Lung microvascular endothelial cell (primary cell): Measurements from ENCODE around the gene VSIG4. TPM values are rescaled to one million over a fixed set of nuclear protein-coding genes. Genes with fewer than 3 reads are reported as not detected.
"Not testable (repeated sequence)": the region's sequence is repeated elsewhere in the genome, so short reads cannot be mapped to it uniquely, and the experiment has no call there.

Experiments used
- DNase-seq, 2 donors: peaks; one replicate each; pipeline versions ENCODE4 v3.0.0 to v3.0.0-alpha.2; 2010; ENCODE audit warnings: low read depth in 2 of 2
- total RNA-seq: library from RNA; depleted of rRNA; stranded (reverse); fragments of >200 nt; gene quantifications from 2 replicates; pipeline ENCODE4 v1.2.1, GENCODE V29; 2014

VSIG4 gene
- not detected in 2 replicates for total RNA-seq

GRCh38 chrX:66039944-66040343 is at the start of gene VSIG4:
VSIG4 (minus strand) TSS chrX:66040080; CDS start chrX:66039998, 82 bp downstream.
- DNase-seq = no peak

- DNase-seq = no peak
Measured at GRCh38 chrX:66076801-66077200, 36.9 kb upstream of the VSIG4 start.

DNA sequence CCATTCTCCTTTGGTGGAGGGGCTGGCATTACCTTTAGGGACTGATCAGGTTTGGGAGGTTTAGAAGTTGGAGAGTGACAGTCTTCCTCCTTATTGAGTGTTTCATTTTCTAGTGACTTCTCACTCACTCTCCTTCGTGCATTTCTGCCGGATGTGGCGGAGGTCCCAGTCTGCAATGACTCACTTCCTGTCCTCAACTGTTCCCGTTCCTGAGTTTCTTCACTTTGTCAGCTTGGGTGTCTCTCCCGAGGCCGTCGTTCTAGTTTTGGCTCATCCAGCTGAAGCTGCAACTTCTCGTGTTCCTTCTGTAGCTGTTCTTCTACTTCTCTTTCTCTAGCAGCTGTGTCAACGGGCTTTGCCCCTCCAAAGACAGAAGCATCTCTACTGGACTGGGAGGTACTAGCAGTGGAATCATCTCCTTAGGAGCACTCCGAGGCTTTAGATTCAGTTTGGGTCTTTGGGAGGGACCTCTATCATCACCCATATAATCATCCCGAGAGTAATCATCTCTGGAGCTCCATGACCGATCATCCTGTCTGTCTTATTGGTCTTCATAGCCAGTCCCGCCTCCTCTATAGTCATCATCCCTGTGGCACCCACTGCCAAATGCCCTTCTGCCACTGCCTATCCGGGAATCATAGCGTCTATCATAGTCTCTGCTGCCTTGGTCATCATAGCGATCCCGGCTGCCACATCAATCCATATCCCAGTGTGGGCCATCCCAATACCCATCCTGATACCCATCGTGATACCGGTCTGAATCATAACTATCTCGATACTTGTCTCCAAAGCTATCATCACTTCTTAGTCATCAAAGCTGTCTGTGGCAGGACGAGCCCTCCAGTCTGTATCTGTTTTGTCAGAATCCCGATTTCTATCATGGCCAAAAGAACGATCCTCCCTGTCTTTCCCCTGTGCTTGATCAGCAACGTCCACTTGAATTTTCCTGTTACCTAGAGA is 35.3 kb upstream of the VSIG4 start:
- DNase-seq = no peak

GRCh38 chrX:66071126-66071525 is 31.2 kb upstream of the VSIG4 start:
- no peak for DNase-seq

DNA sequence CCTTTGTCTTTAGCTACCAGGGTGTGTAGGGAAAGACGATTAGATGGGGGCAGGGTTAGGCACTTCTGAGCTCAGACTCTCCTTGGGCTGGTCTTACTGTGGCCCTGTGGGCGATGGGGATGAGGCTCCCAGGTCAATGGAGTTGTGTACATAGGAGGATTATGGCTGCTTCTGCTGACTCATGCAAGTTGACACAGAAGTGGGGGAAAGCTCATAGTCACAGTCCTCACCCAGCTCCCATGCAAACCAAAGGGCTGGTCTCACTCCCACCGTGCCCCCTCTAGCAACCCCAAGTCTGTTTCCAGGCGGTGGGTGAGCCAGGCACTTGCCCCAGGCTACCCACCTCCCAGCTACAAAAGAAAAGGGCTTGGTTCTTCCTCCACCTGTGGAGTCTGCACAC is 24.4 kb upstream of the VSIG4 start:
- no peak for DNase-seq

GRCh38 chrX:66057019-66057418 is 17.1 kb upstream of the VSIG4 start:
- not testable (repeated sequence) for DNase-seq

DNA sequence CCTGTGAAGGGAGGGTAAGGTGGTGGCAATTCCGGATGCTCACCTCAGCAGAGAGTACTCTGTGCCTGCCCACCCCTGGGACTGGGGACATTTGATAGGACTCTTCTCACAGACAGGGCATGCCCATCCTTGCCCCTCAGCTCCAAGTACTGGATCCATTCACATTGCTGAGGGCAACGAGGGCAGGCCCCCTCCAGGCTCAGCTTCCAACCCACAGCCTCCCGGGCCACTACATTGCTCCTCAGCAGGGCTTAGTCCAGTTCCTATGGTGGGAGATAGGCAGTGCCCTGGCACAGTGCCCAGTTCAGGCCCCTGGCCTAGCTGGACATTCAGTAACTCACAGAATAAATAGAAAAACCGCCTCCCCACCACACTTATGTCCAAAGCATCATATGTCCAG is 15.1 kb upstream of the VSIG4 start:
- DNase-seq = no peak

DNA sequence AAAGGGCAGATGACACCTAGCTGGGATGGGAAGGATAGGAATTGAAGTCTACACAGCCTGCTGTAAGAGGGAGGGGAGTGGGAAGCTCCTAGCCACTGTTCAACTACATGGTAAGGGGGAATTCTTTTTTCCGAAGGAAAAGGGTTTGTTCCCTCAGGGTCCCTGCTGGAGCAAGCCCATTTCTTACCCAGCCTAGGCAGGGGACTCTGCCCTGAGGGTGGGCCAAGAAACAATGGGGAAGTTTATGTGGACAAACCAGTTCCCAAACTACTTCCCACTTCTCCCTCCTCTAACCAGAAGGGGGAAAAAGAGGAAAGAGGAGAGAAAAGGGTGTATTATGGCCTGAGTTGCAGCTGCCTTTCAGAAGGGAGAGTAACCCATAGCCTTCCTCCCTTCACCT is 13.5 kb upstream of the VSIG4 start:
- no peak for DNase-seq

GRCh38 chrX:66051980-66052379 is 12.1 kb upstream of the VSIG4 start:
- DNase-seq = no peak

DNA sequence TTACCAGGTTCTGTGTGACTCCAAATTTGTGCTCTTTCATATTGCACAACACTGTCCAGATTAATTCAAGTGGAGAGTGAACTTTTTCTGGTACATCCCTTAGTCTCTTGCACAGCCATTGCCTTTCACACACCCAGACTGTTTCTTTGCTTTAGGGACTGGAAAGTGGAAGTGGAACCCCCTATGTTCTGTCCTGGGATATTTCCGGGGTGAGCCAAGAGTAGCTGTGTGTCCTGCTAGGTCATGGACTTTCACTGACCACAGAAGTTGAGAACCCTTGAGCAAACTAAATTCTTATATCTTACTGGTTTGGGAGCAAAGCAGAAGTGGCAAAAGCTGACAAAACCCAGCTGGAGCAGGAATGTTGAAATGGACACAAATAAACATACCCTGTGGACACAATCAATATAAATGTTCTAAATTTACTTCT is 10.3 kb upstream of the VSIG4 start:
- DNase-seq = no peak

GRCh38 chrX:66049056-66049455 is 9.2 kb upstream of the VSIG4 start:
- no peak for DNase-seq

DNA sequence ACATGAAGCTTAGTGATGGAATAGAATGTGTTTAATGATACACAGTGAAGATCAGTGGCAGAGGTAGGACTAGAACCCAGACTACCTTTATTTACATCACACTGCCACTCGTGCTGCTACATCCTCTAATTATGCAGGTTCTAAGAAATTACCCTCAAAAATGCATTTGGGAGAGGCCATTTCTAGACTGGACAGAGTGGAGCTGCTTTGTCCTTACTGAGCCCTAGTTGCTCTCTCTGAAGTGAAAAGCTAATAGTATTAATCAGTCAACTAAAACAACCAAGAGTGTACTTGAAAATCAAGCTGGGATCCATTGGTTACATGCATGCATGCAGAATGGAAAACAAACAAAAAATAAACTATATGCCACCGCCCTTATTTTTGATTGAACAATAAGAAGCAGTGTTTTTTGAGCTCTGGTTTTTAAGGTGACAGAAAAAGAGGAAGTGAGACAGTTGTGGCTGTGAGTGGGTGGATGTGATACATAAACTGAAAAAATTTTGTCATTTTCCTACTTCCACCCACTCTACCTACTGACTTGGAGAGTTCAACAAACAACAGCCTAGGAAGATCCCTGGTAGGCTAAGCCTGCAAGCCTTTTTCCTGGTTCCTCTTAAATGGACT is 6.8 kb upstream of the VSIG4 start:
- DNase-seq = no peak

- no peak for DNase-seq
Measured at GRCh38 chrX:66045894-66046293, 6.0 kb upstream of the VSIG4 start.

- DNase-seq = no peak
Measured at GRCh38 chrX:66043584-66043983, 3.7 kb upstream of the VSIG4 start.

- DNase-seq = no peak
Measured at GRCh38 chrX:66042307-66043077, 2.6 kb upstream of the VSIG4 start.

DNA sequence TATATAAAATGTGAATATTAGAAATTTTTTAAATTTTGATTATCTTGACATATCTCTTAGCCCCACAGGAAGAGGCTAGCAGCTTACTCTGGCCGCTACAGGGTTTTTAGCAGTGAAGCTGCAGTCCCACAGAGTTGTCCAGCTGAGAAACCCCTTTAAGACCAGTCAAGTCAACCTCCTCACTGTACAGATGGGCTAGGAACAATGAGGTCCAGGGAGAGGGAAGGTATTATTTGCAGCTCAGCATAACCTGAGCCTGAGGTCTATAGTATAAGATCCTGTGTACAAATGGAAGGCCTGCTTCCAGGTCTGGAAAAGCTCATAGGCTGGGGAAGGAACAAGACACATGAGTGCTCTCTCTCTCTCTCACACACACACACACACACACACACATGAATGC is 1.8 kb downstream of the VSIG4 start:
- DNase-seq = no peak

GRCh38 chrX:66036231-66036630 is 3.6 kb downstream of the VSIG4 start:
- no peak for DNase-seq

DNA sequence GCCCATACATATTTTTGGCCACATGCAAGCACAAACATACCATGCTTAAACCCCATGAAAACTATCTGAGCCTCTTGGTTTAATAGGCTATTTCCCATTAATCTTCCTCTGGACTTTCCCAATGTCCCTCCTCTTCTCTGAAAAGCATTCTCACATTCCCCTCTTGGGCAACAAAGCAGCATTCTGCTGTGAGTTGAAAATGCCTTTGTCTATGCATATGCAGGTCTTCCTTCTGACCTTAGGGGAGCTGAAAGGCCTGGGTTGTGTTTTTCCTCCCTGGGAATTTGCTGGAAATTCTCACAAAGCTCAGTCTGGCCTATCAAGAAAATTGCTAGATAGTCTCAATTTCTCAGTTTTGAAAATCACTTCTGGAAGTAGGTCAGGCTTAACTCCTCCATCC is 4.2 kb downstream of the VSIG4 start:
- DNase-seq = no peak

DNA sequence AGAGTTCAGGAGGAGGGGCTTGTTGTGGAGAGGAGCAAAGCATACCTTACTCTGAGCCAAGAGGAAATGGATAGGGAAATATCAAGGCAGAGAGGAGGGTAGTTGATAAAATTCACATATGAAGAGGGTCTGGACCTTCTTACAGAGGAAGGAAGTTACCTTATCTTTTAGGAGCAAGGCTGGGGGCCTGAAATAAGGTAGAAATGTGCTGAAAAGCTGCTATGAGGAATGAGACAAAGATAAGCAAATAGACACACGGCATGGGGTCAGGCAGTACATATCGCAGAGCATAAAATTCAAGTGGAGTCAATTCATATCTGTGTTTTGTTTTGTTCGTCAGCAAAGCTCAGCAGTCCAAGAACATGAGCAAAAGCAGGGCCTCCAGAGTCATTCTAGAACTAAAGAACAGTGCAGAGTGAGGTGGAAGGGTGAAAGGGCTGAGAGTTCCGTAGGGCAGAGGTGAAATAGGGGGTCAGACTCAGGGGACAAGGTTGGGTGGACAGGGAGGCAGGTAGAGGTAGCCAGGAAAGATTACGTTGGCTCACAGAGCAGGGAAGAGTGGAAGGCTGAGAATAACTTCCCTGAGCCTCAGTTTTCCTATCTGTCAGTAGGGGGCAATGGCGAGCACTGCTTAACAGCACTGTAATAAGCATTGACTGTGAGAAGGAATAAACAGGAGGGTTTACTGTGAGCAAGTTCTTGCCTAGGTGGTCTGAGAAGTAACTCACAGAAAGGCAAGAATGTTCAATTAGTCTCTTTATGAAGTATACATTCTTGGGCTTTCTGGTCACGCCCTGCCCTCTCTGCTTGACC is 9.2 kb downstream of the VSIG4 start:
- DNase-seq = peak; percentile 33 to 41

GRCh38 chrX:66028936-66029335 is 10.9 kb downstream of the VSIG4 start:
- no peak for DNase-seq

DNA sequence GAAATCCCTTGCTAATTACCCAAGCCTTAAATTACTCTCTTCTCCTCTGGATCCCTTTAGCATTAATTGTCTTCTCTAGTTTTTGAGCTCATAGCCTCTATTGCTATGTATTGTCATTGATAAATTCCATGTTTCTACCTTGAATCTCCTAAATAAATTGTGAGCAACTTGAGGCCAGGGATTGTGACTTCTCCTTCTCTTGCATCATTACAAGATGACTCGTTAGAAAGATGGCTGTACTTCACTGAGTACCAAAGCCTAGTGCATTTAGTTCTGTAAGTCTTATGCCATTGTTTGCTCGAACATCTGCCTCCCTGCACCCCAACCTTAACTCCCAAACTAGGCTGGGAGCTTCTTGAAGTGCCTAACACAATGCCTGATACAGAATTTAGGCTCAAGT is 15.3 kb downstream of the VSIG4 start:
- no peak for DNase-seq
